Ovary (tissue), 9 donors: ENCODE measurements around the gene MINDY3. TPM values are rescaled to one million over a fixed set of nuclear protein-coding genes. Genes with fewer than 3 reads are reported as not detected.
A peak's percentile ranks its signal among the peaks of the same experiment; 100 is the strongest.
"Not testable (repeated sequence)": the region's sequence is repeated elsewhere in the genome, so short reads cannot be mapped to it uniquely, and the experiment has no call there.

Experiments
- DNase-seq, 5 donors: peaks; one replicate each; pipeline ENCODE4 v3.0.0-alpha.2; 2019 to 2020
- H3K27ac ChIP-seq, 2 donors: fragments of 200-600 bp; one replicate each; pipeline versions ENCODE4 v1.5.1 to v1.8.0; 2019 to 2022
- H3K27me3 ChIP-seq: fragments of 200-600 bp; one replicate; pipeline ENCODE4 v1.8.0; 2022
- H3K36me3 ChIP-seq: fragments of 200-600 bp; sonication (generic); one replicate; pipeline ENCODE4 v1.5.1; 2019
- H3K4me1 ChIP-seq: one replicate; pipeline ENCODE4 v1.8.1; 2013; ENCODE audit warnings: mild to moderate bottlenecking, moderate library complexity; ENCODE audit not compliant: insufficient read depth
- H3K4me3 ChIP-seq: fragments of 200-600 bp; sonication (generic); one replicate; pipeline ENCODE4 v1.5.1; 2017
- H3K9me3 ChIP-seq, 2 donors: fragments of 200-600 bp in 1 of 2; sonication (generic) in 1 of 2; one replicate each; pipeline versions ENCODE4 v1.5.1 to v1.8.1; 2013 to 2019; ENCODE audit warnings: mild to moderate bottlenecking in 1 of 2, moderate library complexity in 1 of 2
- EP300 ChIP-seq: sonication (generic); formaldehyde crosslinking; IDR thresholded peaks from one replicate; pipeline ENCODE4 v1.6.1; 2017; ENCODE audit warnings: antibody characterized with exemption
- POLR2A ChIP-seq: fragments of 450-650 bp; IDR thresholded peaks from one replicate; pipeline ENCODE4 v1.6.1; 2017; ENCODE audit warnings: antibody characterized with exemption, mild to moderate bottlenecking, moderate library complexity
- WGBS, 3 donors: extraction: QIAGEN DNeasy Blood & Tissue Kit in 1 of 3; methylation state at CpG; one replicate each; pipeline versions ENCODE4 v1.1.5 to v1.1.7; 2013 to 2017; 5-methylcytosine and 5-hydroxymethylcytosine counted together
- intact Hi-C, 4 donors: fragments of 100-400 bp; cut with DNase I; formaldehyde crosslinking; loops; one replicate each; pipeline versions ENCODE4 v1.11.0 to v1.15.1; 2022 to 2023
- polyA plus RNA-seq, 2 donors: library from polyadenylated mRNA; stranded (reverse); fragments of 200-250 nt in 1 of 2; fragments of 350-450 nt in 1 of 2; fragmentation: Illumina TruSeq in 1 of 2; extraction: RNeasy Lipid Tissue Mini Kit (QIAGEN cat#74804) in 1 of 2; gene quantifications; one replicate each; pipeline ENCODE4 v1.2.3, GENCODE V29; 2013 to 2014
- total RNA-seq, 7 donors: library from RNA; depleted of rRNA in 2 of 7; stranded (reverse); fragments of >200 nt in 2 of 7; fragmentation: NEBNext Ultra II Directional in 3 of 7; extraction: Animal tissue kit (Norgen Biotek cat#: 25700) in 3 of 7; gene quantifications; one replicate each; pipeline versions ENCODE4 v1.1.0 to v1.2.4, GENCODE V29; 2016 to 2023
- TF ChIP-seq, protein P1 (sequence below), 3 donors: fragments of 450-650 bp in 2 of 3; fragments of 200-600 bp in 1 of 3; IDR thresholded peaks; one replicate each; pipeline versions ENCODE4 v1.5.1 to v1.8.0; 2016 to 2022; ENCODE audit warnings: antibody characterized with exemption in 3 of 3, mild to moderate bottlenecking in 1 of 3
- donor health status: DM: no; HTN: no; CAD: no; lungs with moderate emphysema.
- donor health status: DM: no; HTN: no; CAD: no.
- donor health status: Bipolar disorder and iron deficiency.
- donor health status: DM: yes; HTN: yes; CAD: no.
- donor health status: DM: no; HTN: no; CAD: no.
- donor health status: DM: yes; HTN: yes; CAD: no.

MINDY3 gene
- total and polyA plus RNA-seq, 9 donors = 15.7 to 43.3 (median 31.6) TPM

GRCh38 chr10:15781381-15781960 is 78.8 kb downstream of the MINDY3 start:
- WGBS, 3 donors = 93 to 97% (median 94%) methylated on average over 7 of the region's 7 CpGs
- no peak for DNase-seq
- Histone ChIP-seq H3K27ac (no peak overlapping the region), H3K27me3 (no peaks in the 10 kb centered on the region), H3K4me1 (peaks cover 4% of the 10 kb centered on the region), H3K36me3 (no peaks in the 10 kb centered on the region), H3K9me3 (no peaks in the 10 kb centered on the region), H3K4me3 (no peak overlapping the region)
- intact Hi-C loops = no loop called here
- TF ChIP-seq, protein P1, sequence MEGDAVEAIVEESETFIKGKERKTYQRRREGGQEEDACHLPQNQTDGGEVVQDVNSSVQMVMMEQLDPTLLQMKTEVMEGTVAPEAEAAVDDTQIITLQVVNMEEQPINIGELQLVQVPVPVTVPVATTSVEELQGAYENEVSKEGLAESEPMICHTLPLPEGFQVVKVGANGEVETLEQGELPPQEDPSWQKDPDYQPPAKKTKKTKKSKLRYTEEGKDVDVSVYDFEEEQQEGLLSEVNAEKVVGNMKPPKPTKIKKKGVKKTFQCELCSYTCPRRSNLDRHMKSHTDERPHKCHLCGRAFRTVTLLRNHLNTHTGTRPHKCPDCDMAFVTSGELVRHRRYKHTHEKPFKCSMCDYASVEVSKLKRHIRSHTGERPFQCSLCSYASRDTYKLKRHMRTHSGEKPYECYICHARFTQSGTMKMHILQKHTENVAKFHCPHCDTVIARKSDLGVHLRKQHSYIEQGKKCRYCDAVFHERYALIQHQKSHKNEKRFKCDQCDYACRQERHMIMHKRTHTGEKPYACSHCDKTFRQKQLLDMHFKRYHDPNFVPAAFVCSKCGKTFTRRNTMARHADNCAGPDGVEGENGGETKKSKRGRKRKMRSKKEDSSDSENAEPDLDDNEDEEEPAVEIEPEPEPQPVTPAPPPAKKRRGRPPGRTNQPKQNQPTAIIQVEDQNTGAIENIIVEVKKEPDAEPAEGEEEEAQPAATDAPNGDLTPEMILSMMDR (IDR thresholded peaks at IDR 0.05) = no peak
- TF ChIP-seq EP300 (no peak), POLR2A (no peak)

DNA sequence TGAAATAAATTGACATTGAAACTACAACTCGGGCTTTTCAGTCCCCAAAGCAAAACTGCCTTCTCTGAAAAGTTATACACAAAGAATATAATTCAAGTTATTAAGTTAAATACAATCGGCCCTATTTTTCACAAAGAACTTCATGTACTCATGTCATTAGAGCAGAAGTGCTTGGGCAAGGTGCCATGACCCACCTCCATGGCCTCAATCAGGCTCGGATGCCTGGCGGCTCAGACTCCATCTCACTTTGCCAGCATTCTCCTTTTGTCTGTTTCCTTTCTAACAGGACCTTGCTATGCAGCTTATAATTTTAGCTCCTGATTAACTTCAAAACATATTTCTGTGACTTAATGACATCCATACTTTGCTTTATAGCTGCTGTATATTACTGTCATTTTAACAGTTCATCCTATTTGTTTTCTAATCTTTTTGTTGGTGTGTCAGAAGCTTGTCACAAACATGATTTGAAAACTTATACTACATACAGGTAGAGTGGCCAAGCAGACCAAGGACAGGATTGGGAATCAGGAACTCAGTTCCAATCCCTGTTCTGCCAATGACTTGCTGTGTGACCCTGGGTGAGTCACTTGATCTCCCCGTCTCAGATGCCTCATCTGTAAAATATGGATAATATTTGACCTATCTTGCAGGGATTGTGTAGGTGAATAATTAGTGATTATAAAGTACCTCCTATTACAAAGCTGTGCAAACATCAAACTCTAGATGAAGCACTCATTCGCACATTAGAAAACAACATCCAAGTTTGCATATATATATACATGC is 79.8 kb downstream of the MINDY3 start:
- Histone ChIP-seq H3K36me3 (no peaks in the 10 kb centered on the region), H3K27ac (no peak overlapping the region), H3K4me1 (peaks cover 4% of the 10 kb centered on the region), H3K9me3 (no peaks in the 10 kb centered on the region), H3K4me3 (no peak overlapping the region), H3K27me3 (no peaks in the 10 kb centered on the region)
- 37 to 40% (median 39%) methylated on average over 6 of the region's 6 CpGs for WGBS, 3 donors
- peak; percentile 47 to 78 (median 55) for DNase-seq
- TF ChIP-seq, protein P1 (IDR thresholded peaks at IDR 0.05) = no peak
- TF ChIP-seq POLR2A (no peak), EP300 (no peak)
- intact Hi-C loops = no loop called here

DNA sequence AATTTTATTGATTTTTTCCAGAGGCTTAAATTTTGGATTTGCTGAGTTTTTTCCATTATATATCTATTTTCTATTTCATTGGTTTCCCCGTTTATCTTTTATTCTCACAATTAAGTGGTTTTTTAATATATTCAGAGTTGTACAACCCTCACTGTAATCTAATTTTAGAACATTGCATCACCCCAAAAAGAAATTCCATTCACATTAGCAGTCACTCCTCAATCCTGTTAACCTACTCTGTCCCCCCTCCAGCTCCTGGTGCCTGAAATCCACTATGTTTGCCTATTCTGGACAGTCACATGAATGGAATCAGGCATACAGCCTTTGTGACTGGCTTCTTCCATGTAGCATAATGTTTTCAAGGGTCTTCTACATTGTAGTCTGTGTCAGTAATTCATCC is 84.8 kb downstream of the MINDY3 start:
- H3K27ac ChIP-seq = no peak overlapping the region
- no peaks in the 10 kb centered on the region for H3K4me1 ChIP-seq
- H3K27me3 ChIP-seq = no peaks in the 10 kb centered on the region
- no peaks in the 10 kb centered on the region for H3K9me3 ChIP-seq
- no peak for DNase-seq
- 65 to 80% (median 69%) methylated on average over 1 of the region's 1 CpG for WGBS, 3 donors
- intact Hi-C loops = no loop called here
- H3K36me3 ChIP-seq = no peaks in the 10 kb centered on the region
- no peak for TF ChIP-seq EP300
- no peak for TF ChIP-seq POLR2A
- TF ChIP-seq, protein P1 (IDR thresholded peaks at IDR 0.05) = no peak
- H3K4me3 ChIP-seq = no peak overlapping the region

DNA sequence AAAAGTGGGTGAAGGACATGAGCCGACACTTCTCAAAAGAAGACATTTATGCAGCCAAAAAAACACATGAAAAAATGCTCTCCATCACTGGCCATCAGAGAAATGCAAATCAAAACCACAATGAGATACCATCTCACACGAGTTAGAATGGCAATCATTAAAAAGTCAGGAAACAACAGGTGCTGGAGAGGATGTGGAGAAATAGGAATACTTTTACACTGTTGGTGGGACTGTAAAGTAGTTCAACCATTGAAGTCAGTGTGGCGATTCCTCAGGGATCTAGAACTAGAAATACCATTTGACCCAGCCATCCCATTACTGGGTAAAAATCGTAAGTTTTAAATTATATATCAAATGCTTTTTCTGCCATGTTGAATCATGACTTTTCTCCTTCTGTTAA is 85.8 kb downstream of the MINDY3 start:
- H3K9me3 ChIP-seq, H3K27me3 ChIP-seq, H3K27ac ChIP-seq, H3K36me3 ChIP-seq, H3K4me3 ChIP-seq, intact Hi-C loops, DNase-seq, H3K4me1 ChIP-seq: not testable (repeated sequence)
- WGBS, 3 donors = 83 to 93% (median 86%) methylated on average over 4 of the region's 4 CpGs

DNA sequence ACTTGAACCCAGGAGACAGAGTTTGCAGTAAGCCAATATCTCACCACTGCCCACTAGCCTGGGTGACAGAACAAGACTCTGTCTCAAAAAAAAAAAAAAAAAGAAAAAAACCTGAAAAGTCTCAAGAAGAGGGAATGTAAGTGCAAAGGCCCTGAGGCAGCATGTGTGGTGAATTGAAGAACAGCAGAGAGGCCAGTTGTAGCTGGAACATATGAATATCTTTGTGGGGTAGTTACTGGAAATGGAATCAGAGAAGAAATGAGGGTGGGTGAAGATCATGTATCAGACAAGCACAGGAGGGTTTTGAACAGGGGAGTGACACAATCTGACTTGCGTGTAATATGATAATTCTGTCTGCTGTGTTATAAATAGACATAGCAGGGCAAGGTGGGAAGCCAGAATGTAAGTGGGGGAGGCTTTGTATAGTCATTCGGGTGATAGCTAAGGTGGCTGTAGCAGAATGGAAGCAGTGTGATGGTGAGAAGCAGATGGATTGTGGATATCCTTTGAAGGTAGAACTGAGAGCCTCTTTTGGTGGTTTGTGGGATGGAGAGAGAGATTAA is 95.3 kb downstream of the MINDY3 start:
- Histone ChIP-seq H3K4me3 (no peak overlapping the region), H3K9me3 (no peaks in the 10 kb centered on the region), H3K27ac (no peak overlapping the region), H3K27me3 (no peaks in the 10 kb centered on the region), H3K36me3 (no peaks in the 10 kb centered on the region), H3K4me1 (no peaks in the 10 kb centered on the region)
- TF ChIP-seq POLR2A = no peak
- TF ChIP-seq EP300 = no peak
- TF ChIP-seq, protein P1 (IDR thresholded peaks at IDR 0.05) = no peak
- DNase-seq = no peak
- intact Hi-C loops = loop anchor here in 1 of 4 donors (5.0 kb wide), 1 partner anchor 317 kb away; no protein-coding TSS in a partner anchor
- WGBS, 3 donors = 71 to 75% (median 74%) methylated on average over 2 of the region's 2 CpGs
